KMS-11 (cell line): ENCODE measurements around the gene FRMD8.

Source experiments
- H2AFZ ChIP-seq: fragments of 200-600 bp; sonication (generic); 2 replicates; pipeline ENCODE4 v1.6.1; 2016; ENCODE audit warnings: antibody characterized with exemption, mixed run types, low read depth
- H3K27ac ChIP-seq: fragments of 200-600 bp; sonication (generic); 2 replicates; pipeline ENCODE4 v1.6.1; 2016; ENCODE audit warnings: mild to moderate bottlenecking, mixed run types
- H3K27me3 ChIP-seq: fragments of 200-600 bp; sonication (generic); 2 replicates; pipeline ENCODE4 v1.6.1; 2017; ENCODE audit warnings: mild to moderate bottlenecking, low read depth, mixed run types, moderate library complexity; ENCODE audit not compliant: insufficient read depth
- H3K36me3 ChIP-seq: fragments of 200-600 bp; sonication (generic); 2 replicates; pipeline ENCODE4 v1.6.1; 2017; ENCODE audit warnings: mild to moderate bottlenecking, mixed run types; ENCODE audit not compliant: insufficient read depth
- H3K4me1 ChIP-seq: fragments of 200-600 bp; sonication (generic); 2 replicates; pipeline ENCODE4 v1.6.1; 2016; ENCODE audit warnings: mild to moderate bottlenecking, low read depth, mixed run types; ENCODE audit not compliant: poor library complexity, severe bottlenecking
- H3K4me2 ChIP-seq: fragments of 200-600 bp; sonication (generic); 2 replicates; pipeline ENCODE4 v1.7.0; 2016; ENCODE audit warnings: mild to moderate bottlenecking, mixed run types
- H3K4me3 ChIP-seq: fragments of 200-600 bp; sonication (generic); IDR thresholded peaks from 2 replicates; pipeline ENCODE4 v1.6.1; 2017; ENCODE audit warnings: low read depth, low read length, mixed read lengths; ENCODE audit not compliant: insufficient read depth
- H3K79me2 ChIP-seq: fragments of 200-600 bp; sonication (generic); 2 replicates; pipeline ENCODE4 v1.6.1; 2016; ENCODE audit warnings: low read depth, mixed run types; ENCODE audit not compliant: insufficient read depth
- H3K9ac ChIP-seq: fragments of 200-600 bp; sonication (generic); 2 replicates; pipeline ENCODE4 v1.6.1; 2016; ENCODE audit warnings: mild to moderate bottlenecking, mixed run types
- H4K20me1 ChIP-seq: fragments of 200-600 bp; sonication (generic); 2 replicates; pipeline ENCODE4 v1.6.1; 2016; ENCODE audit warnings: mild to moderate bottlenecking, mixed run types; ENCODE audit not compliant: insufficient read depth
- TF ChIP-seq, protein P1 (sequence below): fragments of 200-600 bp; sonication (generic); conservative IDR thresholded peaks from 2 replicates; pipeline ENCODE4 v1.6.1; 2017; ENCODE audit warnings: low read depth, mild to moderate bottlenecking, antibody characterized with exemption, low read length, moderate library complexity, mixed read lengths

FRMD8 gene

DNA sequence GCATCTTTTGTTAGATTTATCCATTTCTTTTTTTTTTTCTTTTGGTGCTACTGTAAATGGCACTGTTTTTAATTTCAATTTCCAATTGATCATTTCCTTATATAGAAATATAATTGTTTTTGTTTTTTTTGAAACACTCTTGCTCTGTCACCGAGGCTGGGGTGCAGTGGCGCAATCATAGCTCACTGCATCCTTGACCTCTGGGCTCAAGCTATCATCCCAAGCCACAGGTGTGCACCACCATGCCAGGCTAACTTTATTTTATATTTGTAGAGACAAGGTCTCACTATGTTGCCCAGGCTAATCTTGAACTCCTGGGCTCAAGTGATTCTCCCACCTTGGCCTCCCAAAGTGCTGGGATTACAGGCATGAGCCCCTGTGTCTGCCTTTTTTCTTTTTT is 16.4 kb downstream of the FRMD8 start:
- TF ChIP-seq, protein P1, sequence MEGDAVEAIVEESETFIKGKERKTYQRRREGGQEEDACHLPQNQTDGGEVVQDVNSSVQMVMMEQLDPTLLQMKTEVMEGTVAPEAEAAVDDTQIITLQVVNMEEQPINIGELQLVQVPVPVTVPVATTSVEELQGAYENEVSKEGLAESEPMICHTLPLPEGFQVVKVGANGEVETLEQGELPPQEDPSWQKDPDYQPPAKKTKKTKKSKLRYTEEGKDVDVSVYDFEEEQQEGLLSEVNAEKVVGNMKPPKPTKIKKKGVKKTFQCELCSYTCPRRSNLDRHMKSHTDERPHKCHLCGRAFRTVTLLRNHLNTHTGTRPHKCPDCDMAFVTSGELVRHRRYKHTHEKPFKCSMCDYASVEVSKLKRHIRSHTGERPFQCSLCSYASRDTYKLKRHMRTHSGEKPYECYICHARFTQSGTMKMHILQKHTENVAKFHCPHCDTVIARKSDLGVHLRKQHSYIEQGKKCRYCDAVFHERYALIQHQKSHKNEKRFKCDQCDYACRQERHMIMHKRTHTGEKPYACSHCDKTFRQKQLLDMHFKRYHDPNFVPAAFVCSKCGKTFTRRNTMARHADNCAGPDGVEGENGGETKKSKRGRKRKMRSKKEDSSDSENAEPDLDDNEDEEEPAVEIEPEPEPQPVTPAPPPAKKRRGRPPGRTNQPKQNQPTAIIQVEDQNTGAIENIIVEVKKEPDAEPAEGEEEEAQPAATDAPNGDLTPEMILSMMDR: no peak
- H4K20me1 ChIP-seq: no peaks in the 10 kb centered on the region
- no peak overlapping the region for H3K27ac ChIP-seq
- no peaks in the 10 kb centered on the region for H3K4me1 ChIP-seq
- H3K4me2 ChIP-seq: no peak overlapping the region
- H3K79me2 ChIP-seq: no peaks in the 10 kb centered on the region
- no peak overlapping the region for H2AFZ ChIP-seq
- no peaks in the 10 kb centered on the region for H3K27me3 ChIP-seq
- H3K9ac ChIP-seq: no peak overlapping the region
- no peak overlapping the region for H3K4me3 ChIP-seq
- no peaks in the 10 kb centered on the region; the same call in 1 of the 2 replicates for H3K36me3 ChIP-seq

DNA sequence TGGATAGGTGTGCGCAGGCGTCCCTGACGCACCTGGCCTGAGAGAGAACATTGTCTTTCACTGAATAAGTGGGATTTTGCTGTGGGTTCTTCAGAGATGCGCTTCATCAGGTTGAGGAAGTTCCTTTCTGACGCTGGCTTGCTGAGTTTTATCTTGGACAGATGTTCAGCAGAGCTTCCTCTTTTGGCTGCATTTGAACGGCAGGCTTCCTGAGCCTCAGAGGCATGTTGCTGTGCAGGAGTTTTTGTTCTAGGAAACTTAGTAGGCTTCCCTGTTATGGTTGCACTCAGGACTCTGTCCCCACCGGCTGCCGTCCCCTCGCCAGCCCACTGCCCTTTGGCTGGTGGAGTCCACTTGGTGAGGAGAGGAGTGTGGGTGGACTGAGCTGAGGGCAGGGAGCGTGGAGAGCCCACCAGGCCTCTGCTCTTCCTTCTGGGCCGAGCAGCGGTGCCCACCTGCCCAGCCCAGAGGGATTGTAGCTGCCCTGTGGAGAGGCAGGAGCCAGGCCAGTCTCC is 17.2 kb downstream of the FRMD8 start:
- no peak overlapping the region for H3K4me2 ChIP-seq
- H2AFZ ChIP-seq: no peak overlapping the region
- H4K20me1 ChIP-seq: no peaks in the 10 kb centered on the region
- TF ChIP-seq, protein P1: no peak
- H3K27me3 ChIP-seq: no peaks in the 10 kb centered on the region
- H3K9ac ChIP-seq: no peak overlapping the region
- no peaks in the 10 kb centered on the region for H3K79me2 ChIP-seq
- H3K4me3 ChIP-seq: no peak overlapping the region
- no peaks in the 10 kb centered on the region; the same call in 1 of the 2 replicates for H3K36me3 ChIP-seq
- no peak overlapping the region for H3K27ac ChIP-seq
- H3K4me1 ChIP-seq: no peaks in the 10 kb centered on the region

DNA sequence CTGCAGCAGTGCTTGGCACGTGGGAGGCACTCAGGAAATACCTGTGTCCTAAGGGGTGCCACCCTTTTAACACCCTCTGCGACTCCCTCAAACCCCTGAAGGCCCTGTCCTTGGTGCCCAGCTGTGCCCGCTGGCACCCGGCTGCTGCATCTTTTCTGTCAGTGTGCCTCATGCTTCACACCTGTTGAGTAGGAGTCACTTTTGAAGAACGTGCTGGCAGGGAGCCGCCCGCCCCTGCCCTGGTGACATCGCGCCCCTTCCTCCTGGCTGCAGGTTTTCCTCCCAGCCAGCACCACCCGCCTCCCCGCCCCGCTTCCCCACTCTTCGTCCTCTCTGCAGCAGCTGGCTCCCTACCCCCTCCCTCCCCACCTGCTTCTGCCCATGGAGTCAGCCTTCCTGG is 17.8 kb downstream of the FRMD8 start:
- Histone ChIP-seq H3K27me3 (no peaks in the 10 kb centered on the region), H4K20me1 (no peaks in the 10 kb centered on the region), H3K27ac (no peak overlapping the region), H3K79me2 (no peaks in the 10 kb centered on the region), H3K4me3 (no peak overlapping the region), H3K4me2 (no peak overlapping the region), H2AFZ (no peak overlapping the region), H3K4me1 (no peaks in the 10 kb centered on the region), H3K36me3 (no peaks in the 10 kb centered on the region; the same call in 1 of the 2 replicates), H3K9ac (no peak overlapping the region)
- TF ChIP-seq, protein P1: no peak

DNA sequence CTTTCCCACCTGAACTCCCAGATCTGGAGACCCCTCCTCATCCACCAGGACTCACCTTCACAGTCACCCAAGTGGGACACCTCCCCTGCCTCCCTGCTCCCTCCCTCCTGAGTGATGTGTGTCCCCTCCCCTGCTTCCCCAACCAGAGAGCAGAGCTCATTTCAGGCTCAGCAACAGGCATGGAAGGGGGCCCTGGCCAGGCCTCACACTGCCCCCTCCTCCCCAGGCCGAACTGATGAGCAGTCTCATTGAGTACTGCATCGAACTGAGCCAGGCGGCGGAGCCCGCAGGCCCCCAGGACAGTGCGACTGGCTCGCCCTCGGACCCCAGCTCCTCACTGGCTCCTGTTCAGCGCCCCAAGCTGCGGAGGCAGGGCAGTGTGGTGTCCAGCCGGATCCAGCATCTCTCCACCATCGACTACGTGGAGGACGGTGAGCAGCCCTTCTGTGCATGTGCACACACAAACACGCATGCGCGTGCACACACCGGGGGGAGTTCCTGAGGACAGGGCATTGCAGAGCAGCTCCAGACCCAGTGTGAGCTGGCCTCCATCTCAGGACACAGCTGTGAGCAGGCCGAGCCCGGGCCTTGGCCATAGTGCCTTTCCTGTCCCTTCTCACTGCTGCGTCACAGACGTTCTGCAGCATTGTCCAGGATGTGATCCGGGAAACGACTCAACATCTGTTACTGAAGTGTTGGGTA is 18.4 kb downstream of the FRMD8 start:
- Histone ChIP-seq H3K79me2 (no peaks in the 10 kb centered on the region), H3K4me3 (no peak overlapping the region), H3K4me1 (no peaks in the 10 kb centered on the region), H2AFZ (no peak overlapping the region), H3K36me3 (no peaks in the 10 kb centered on the region; the same call in 1 of the 2 replicates), H3K27ac (no peak overlapping the region), H3K4me2 (no peak overlapping the region), H3K9ac (no peak overlapping the region), H4K20me1 (no peaks in the 10 kb centered on the region), H3K27me3 (no peaks in the 10 kb centered on the region)
- TF ChIP-seq, protein P1: no peak
